HUES6 (cell line): ENCODE results near the gene CDIPT.
"Not testable (repeated sequence)": the region's sequence is repeated elsewhere in the genome, so short reads cannot be mapped to it uniquely, and the experiment has no call there.

ENCODE experiments used
- H3K27ac ChIP-seq: 2 replicates; pipeline ENCODE4 v1.7.0; 2013; ENCODE audit warnings: low read depth, mild to moderate bottlenecking, low read length, inconsistent platforms
- H3K27me3 ChIP-seq: 2 replicates; pipeline ENCODE4 v1.6.1; 2013; ENCODE audit warnings: low read length; ENCODE audit not compliant: control insufficient read depth, insufficient read depth
- H3K36me3 ChIP-seq: 2 replicates; pipeline ENCODE4 v1.6.1; 2013; ENCODE audit warnings: low read length; ENCODE audit not compliant: control insufficient read depth, insufficient read depth
- H3K4me1 ChIP-seq: 2 replicates; pipeline ENCODE4 v1.6.1; 2013; ENCODE audit warnings: low read length; ENCODE audit not compliant: control insufficient read depth, insufficient read depth
- H3K4me3 ChIP-seq: 2 replicates; pipeline ENCODE4 v1.5.1; 2013; ENCODE audit warnings: low read depth, low read length
- H3K9ac ChIP-seq: one replicate; pipeline ENCODE4 v1.6.1; 2013; ENCODE audit warnings: mild to moderate bottlenecking, low read length
- H3K9me3 ChIP-seq: 2 replicates; pipeline ENCODE4 v1.6.1; 2013; ENCODE audit warnings: low read depth, low read length; ENCODE audit not compliant: control insufficient read depth, insufficient read depth

Gene CDIPT

DNA sequence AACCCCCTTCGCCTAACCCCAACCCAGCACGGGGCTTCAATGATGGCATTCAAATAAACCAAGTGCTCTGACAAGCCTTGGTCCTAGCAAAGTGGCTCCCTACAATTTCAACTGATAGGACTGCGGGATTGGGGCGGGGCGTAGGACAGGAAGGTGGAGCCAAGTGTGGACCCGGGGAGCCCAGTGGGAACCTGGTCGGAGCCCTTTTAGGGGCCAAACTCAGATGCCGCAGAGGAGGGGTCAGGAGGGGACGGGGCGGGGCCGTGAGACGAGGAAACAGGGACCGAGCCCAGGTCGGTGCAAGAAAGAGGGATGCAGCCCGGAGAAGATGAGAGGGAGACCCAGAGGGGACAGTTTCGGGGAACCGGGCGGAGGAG lies 13.2 kb upstream of the CDIPT start:
- H3K4me3 ChIP-seq, result peak overlapping the region; percentile 92
- H3K36me3 ChIP-seq, result peaks cover 28% of the 10 kb centered on the region
- H3K9me3 ChIP-seq, result no peaks in the 10 kb centered on the region
- H3K9ac ChIP-seq, result no peak overlapping the region
- H3K27me3 ChIP-seq, result peaks cover 4% of the 10 kb centered on the region
- H3K27ac ChIP-seq, result no peak overlapping the region
- H3K4me1 ChIP-seq, result peaks cover 14% of the 10 kb centered on the region

DNA sequence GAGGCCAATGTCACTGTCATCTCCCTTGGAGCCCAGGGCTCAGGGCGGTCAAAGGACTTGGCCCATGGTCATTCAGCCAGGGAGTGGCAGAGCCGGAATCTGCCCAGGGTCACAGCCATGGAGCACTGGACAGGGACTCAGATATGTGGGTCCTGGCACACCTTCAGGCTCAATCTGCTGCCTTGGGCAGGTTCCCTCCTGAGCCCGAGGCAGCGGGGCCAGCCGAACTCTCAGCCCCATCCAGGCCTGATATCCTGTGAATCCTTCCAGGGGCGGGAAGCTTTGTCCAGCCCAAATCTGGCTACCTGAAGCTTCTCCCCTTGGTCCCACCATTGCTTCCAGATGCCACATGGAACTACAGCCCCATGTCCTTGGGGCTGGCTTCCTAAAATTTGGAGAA lies 12.2 kb upstream of the CDIPT start:
- H3K4me3 ChIP-seq, result no peak overlapping the region
- no peak overlapping the region for H3K27ac ChIP-seq
- H3K9me3 ChIP-seq, result no peaks in the 10 kb centered on the region
- peaks cover 14% of the 10 kb centered on the region for H3K4me1 ChIP-seq
- H3K36me3 ChIP-seq, result peaks cover 28% of the 10 kb centered on the region
- no peak overlapping the region for H3K9ac ChIP-seq
- peaks cover 4% of the 10 kb centered on the region for H3K27me3 ChIP-seq

DNA sequence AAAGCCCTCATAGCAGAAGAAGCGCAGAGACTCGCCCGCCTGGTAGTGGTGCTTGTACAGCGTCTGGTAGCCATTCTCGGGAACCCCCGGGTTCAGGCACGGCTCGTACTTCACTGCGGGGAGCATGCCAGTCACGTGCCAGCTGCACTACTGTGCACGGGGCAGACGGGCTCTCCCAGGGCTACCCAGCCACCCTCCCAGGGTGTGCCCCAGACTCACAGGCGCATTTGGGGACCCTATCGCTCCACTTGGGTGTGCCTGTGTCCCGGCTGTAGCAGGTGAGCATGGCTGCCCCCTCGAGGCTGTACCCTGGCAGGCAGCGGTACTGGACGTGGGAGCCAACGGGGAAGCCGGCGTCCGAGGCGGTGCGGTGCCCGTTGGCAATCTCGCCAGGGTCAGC lies 10.3 kb upstream of the CDIPT start:
- H3K4me3 ChIP-seq, result no peak overlapping the region
- peaks cover 14% of the 10 kb centered on the region for H3K4me1 ChIP-seq
- H3K9ac ChIP-seq, result no peak overlapping the region
- no peaks in the 10 kb centered on the region for H3K9me3 ChIP-seq
- peaks cover 21% of the 10 kb centered on the region for H3K36me3 ChIP-seq
- peaks cover 4% of the 10 kb centered on the region for H3K27me3 ChIP-seq
- H3K27ac ChIP-seq, result no peak overlapping the region

DNA sequence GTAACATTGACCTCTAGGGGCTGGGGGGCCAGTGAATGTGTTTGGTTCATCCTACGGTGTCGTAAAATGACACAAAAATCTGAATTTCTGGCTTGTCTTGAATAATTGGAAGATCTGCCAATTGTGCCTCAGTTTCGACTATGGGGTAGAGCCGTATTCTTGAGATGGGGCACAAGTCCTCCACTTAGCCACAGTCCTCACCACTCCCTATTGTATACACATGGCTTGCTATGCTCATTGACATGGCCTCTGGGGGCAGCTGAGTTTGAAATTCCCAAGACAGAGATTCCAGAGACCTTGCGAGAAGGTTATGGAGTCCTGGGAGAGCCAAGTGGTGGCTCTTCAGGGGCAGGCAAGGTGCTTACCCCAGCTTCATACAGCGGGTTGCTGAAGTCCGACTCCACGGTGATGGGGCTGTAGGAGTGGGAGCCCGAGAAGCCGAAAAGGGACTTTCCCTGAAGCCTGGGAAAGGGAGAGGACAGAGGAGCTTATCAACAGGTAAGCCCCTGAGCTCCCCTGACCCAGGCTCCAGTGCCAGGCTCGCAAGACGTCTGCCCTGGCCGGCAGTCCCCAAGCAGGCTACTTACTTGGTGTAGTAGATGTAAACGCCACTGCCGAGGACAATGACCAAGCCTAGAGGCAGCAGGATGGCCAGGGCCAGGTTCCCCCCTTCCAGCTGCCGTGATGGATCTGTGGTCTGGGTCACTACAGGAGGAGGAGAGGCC lies 9.0 kb upstream of the CDIPT start:
- Histone ChIP-seq H3K9me3 (no peaks in the 10 kb centered on the region), H3K27me3 (peaks cover 4% of the 10 kb centered on the region), H3K27ac (no peak overlapping the region), H3K4me1 (peaks cover 8% of the 10 kb centered on the region), H3K4me3 (no peak overlapping the region), H3K9ac (no peak overlapping the region), H3K36me3 (peaks cover 21% of the 10 kb centered on the region)

DNA sequence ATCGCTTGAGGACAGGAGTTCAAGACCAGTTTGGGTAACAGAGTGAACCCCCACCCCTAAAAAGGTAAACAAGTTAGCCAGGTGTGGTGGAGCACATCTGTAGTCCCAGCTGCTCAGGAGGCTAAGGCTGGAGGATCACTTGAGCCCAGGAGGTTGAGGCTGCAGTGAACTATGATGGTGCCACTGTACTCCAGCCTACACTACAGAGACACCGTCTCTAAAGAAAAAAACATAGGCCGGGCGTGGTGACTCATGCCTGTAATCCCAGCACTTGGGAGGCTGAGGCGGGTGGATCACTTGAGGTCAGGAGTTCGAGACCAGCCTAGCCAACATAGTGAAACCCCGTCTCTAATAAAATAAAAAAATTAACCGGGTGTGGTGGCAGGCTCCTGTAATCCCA lies 6.0 kb upstream of the CDIPT start:
- not testable (repeated sequence) for H3K27ac ChIP-seq, H3K4me3 ChIP-seq, H3K9ac ChIP-seq, H3K9me3 ChIP-seq, H3K4me1 ChIP-seq, H3K27me3 ChIP-seq
- peaks cover 21% of the 10 kb centered on the region for H3K36me3 ChIP-seq

DNA sequence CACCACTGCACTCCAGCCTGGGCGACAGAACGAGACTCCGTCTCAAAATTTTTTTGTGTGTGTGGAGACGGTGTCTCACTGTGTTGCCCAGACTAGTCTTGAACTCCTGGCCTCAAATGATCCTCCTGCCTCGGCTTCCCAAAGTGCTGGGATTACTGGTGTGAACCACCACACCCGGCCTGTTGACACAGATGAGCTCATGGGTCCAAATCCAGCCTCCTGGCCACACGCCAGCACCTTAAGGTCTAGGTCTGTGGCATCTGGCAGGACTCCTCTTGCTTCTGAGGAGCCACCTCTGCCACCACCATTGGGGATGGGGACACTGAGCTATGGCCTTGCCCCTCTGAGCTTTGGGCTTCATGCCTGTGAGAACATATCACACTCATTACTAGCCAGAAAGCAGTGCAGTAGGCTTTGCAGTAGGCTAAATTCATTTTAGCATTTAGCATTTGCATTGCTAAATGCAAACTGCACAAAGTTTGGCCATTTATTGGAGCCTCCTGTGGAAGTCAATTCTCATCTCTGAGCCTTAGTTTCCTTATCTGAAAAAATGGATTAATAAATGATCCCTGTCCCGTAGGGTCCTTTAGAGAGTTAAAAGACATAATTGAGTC lies 5.5 kb upstream of the CDIPT start:
- Histone ChIP-seq H3K27ac (no peak overlapping the region), H3K27me3 (no peaks in the 10 kb centered on the region), H3K4me1 (peaks cover 6% of the 10 kb centered on the region), H3K9me3 (no peaks in the 10 kb centered on the region), H3K4me3 (no peak overlapping the region), H3K36me3 (peaks cover 21% of the 10 kb centered on the region), H3K9ac (no peak overlapping the region)

DNA sequence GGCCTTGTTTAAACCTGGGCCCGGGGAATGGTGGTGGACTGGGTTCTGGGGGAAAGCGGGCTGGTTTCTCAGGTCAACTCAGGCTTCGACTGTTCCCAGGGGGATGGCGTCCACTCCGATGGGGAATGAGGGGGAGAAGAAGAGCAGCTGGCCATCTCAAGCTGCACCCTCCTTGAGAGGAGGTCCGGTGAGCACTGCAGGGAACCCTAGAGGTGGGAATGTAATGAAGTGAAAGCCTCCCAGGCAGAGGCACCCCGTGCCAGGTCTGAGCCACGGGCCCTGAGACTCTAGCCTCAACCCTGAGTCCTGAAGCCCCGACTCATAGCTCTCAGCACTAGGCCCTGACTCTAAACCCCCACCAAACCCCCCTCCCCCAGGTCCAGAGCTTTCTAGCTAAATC lies 1.2 kb upstream of the CDIPT start:
- Histone ChIP-seq H3K9me3 (no peaks in the 10 kb centered on the region), H3K27me3 (no peaks in the 10 kb centered on the region), H3K27ac (no peak overlapping the region), H3K4me1 (peaks cover 9% of the 10 kb centered on the region), H3K9ac (no peak overlapping the region), H3K4me3 (no peak overlapping the region), H3K36me3 (peaks cover 19% of the 10 kb centered on the region)

DNA sequence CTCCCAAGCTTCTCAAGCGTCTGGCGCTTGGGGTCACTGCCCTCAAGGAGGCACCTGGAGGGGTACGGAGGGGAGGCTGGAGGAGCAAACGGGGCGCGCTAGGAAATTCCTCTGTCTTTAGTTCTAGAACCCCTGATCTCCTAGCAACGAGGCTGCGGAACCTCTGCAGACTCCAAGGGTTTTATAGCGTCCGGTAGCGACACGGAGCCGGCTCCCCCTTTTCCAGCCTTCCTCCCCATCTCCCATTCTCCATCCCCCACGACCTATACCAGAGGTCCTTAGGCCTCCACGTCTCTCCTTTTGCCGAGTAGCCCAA lies 601 bp upstream of the CDIPT start:
- H3K4me3 ChIP-seq, result peak overlapping the region; percentile 97
- H3K9ac ChIP-seq, result peak overlapping the region; percentile 1
- H3K36me3 ChIP-seq, result peaks cover 25% of the 10 kb centered on the region
- peaks cover 9% of the 10 kb centered on the region for H3K4me1 ChIP-seq
- peak overlapping the region; percentile 99; the same call in 1 of the 2 replicates for H3K27ac ChIP-seq
- no peaks in the 10 kb centered on the region for H3K27me3 ChIP-seq
- no peaks in the 10 kb centered on the region for H3K9me3 ChIP-seq

DNA sequence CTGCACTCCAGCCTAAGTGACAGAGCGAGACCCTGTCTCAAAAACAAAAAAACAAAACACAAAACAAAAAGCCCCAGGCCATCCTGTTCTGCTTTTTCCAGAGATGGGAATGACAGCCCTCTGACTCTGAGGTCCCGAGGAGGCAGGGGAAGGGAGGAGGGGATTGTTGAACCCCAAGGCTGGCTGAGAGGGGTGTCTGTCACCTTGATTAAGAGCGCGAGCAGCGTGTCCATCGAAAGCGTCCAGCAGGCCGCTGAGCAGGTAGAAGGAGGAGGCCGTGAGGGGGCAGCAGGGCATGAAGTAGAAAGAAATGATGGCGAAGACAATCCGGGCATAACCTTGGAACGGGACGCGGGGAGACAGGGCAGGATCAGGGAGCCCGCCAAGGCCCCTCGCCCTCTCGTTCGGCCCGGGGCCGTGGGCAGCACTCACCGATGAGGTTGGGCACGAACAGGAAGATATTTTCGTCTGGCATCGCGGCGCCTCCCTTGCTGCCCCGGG lies 593 bp downstream of the CDIPT start:
- peaks cover 30% of the 10 kb centered on the region for H3K36me3 ChIP-seq
- no peaks in the 10 kb centered on the region for H3K27me3 ChIP-seq
- no peaks in the 10 kb centered on the region for H3K9me3 ChIP-seq
- H3K9ac ChIP-seq, result peak overlapping the region; percentile 99
- H3K4me1 ChIP-seq, result peaks cover 9% of the 10 kb centered on the region
- no peak overlapping the region; the same call in 1 of the 2 replicates for H3K27ac ChIP-seq
- H3K4me3 ChIP-seq, result peak overlapping the region; percentile 97

DNA sequence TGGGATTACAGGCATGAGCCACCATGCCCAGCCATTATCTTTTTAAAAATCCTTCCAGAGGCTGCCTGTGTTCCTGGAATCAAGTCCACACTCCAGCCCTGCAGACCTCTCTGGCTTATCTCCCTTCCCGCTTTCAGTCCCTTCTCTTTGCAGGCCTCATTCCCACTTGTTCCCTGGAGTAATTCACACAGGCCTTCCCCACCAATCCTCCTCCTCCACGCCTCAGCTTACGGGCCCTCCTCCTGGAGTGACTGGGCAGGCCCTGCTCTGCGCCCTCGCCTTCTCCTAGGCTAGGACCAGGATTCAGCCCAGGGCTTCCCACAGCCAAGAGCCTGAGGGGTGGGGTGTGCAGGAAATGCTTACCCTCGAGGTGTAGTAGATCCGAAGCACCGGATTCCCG lies 2.8 kb downstream of the CDIPT start:
- Histone ChIP-seq H3K9me3 (no peaks in the 10 kb centered on the region), H3K4me1 (peaks cover 9% of the 10 kb centered on the region), H3K27me3 (no peaks in the 10 kb centered on the region), H3K27ac (no peak overlapping the region), H3K36me3 (peaks cover 30% of the 10 kb centered on the region), H3K9ac (no peak overlapping the region), H3K4me3 (no peak overlapping the region)

DNA sequence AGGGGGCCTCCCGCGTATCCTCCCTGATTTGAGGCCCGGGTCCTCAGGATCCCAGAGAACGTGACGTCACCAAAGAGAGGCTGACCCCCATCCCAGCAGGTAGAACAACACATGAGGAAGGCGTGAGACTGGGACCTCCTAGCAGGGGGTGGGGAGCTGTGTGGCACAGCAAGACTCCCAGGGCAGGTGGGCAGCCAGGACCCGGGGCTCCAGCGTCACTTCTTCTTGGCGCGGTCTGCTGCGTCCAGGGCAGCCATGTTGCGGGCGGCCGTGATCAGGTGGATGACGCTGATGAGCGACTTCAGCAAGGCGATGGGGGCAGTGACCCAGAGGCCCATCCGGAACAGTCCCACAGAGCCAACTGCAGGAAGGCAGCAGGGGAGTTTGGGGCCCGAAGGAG lies 4.1 kb downstream of the CDIPT start:
- Histone ChIP-seq H3K27me3 (no peaks in the 10 kb centered on the region), H3K27ac (no peak overlapping the region), H3K36me3 (peaks cover 30% of the 10 kb centered on the region), H3K9ac (no peak overlapping the region), H3K4me1 (peaks cover 6% of the 10 kb centered on the region), H3K9me3 (no peaks in the 10 kb centered on the region), H3K4me3 (no peak overlapping the region)
